ENCODE measurements around the gene KIAA1328. TPM values are rescaled to one million over a fixed set of nuclear protein-coding genes. Genes with fewer than 3 reads are reported as not detected.

Gene KIAA1328
- total and polyA plus RNA-seq, 4 donors = 2.8 to 48.1 (median 7.0) TPM

GRCh38 chr18:36798738-36799473 is 30.0 kb upstream of the KIAA1328 start:
- Histone ChIP-seq H3K36me3 (ENCODE audit: control insufficient read depth in 4 of 4, insufficient read depth in 4 of 4, low read length in 4 of 4) (peaks cover 24 to 42% (median 37%) of the 10 kb centered on the region in 4 donors), H3K27ac (ENCODE audit: low read depth in 1 of 2, low read length in 1 of 2) (no peak overlapping the region), H3K4me3 (no peak overlapping the region), H3K9ac (ENCODE audit: insufficient read depth in 1 of 2, low read length in 2 of 2) (no peak overlapping the region), H3K9me3 (ENCODE audit: control insufficient read depth in 4 of 4, insufficient read depth in 3 of 4, low read length in 3 of 4) (no peaks in the 10 kb centered on the region), H3K27me3 (ENCODE audit: control insufficient read depth in 3 of 3, insufficient read depth in 3 of 3, low read length in 2 of 3) (no peaks in the 10 kb centered on the region), H3K4me1 (ENCODE audit: control insufficient read depth in 5 of 5, insufficient read depth in 5 of 5, low read length in 5 of 5) (no peaks in the 10 kb centered on the region)
- DNase-seq (no peak), ATAC-seq (ENCODE audit: insufficient read depth, low FRiP score) (no peak)
- 91 to 99% methylated on average over 3 of the region's 3 CpGs for WGBS, 2 donors
- TF ChIP-seq CTCF (IDR thresholded peaks at IDR 0.05; ENCODE audit: control extremely low read depth, extremely low read depth) = no peak

- WGBS, 2 donors = 98 to 100% methylated on average over 2 of the region's 2 CpGs
- no peak overlapping the region for H3K27ac ChIP-seq (ENCODE audit: low read depth in 1 of 2, low read length in 1 of 2)
- no peak overlapping the region for H3K9ac ChIP-seq (ENCODE audit: insufficient read depth in 1 of 2, low read length in 2 of 2)
- H3K4me3 ChIP-seq = no peak overlapping the region
- no peaks in the 10 kb centered on the region for H3K27me3 ChIP-seq (ENCODE audit: control insufficient read depth in 3 of 3, insufficient read depth in 3 of 3, low read length in 2 of 3)
- no peaks in the 10 kb centered on the region for H3K4me1 ChIP-seq (ENCODE audit: control insufficient read depth in 5 of 5, insufficient read depth in 5 of 5, low read length in 5 of 5)
- DNase-seq (no peak), ATAC-seq (ENCODE audit: insufficient read depth, low FRiP score) (no peak)
- H3K36me3 ChIP-seq (ENCODE audit: control insufficient read depth in 4 of 4, insufficient read depth in 4 of 4, low read length in 4 of 4) = peaks cover 17 to 52% (median 25%) of the 10 kb centered on the region in 4 donors
- TF ChIP-seq CTCF (IDR thresholded peaks at IDR 0.05; ENCODE audit: control extremely low read depth, extremely low read depth) = no peak
- no peaks in the 10 kb centered on the region for H3K9me3 ChIP-seq (ENCODE audit: control insufficient read depth in 4 of 4, insufficient read depth in 3 of 4, low read length in 3 of 4)
Measured at GRCh38 chr18:36805105-36805504, 23.8 kb upstream of the KIAA1328 start.

GRCh38 chr18:36808681-36809080 is 20.2 kb upstream of the KIAA1328 start:
- no peak overlapping the region for H3K9ac ChIP-seq (ENCODE audit: insufficient read depth in 1 of 2, low read length in 2 of 2)
- WGBS, 2 donors = 93% methylated on average over 2 of the region's 2 CpGs
- peaks cover 0 to 22% (median 13%) of the 10 kb centered on the region in 5 donors for H3K4me1 ChIP-seq (ENCODE audit: control insufficient read depth in 5 of 5, insufficient read depth in 5 of 5, low read length in 5 of 5)
- no peaks in the 10 kb centered on the region for H3K9me3 ChIP-seq (ENCODE audit: control insufficient read depth in 4 of 4, insufficient read depth in 3 of 4, low read length in 3 of 4)
- H3K27me3 ChIP-seq (ENCODE audit: control insufficient read depth in 3 of 3, insufficient read depth in 3 of 3, low read length in 2 of 3) = no peaks in the 10 kb centered on the region
- TF ChIP-seq CTCF (IDR thresholded peaks at IDR 0.05; ENCODE audit: control extremely low read depth, extremely low read depth) = no peak
- ATAC-seq (ENCODE audit: insufficient read depth, low FRiP score) (no peak), DNase-seq (no peak)
- H3K4me3 ChIP-seq = no peak overlapping the region
- peaks cover 15 to 36% (median 23%) of the 10 kb centered on the region in 4 donors for H3K36me3 ChIP-seq (ENCODE audit: control insufficient read depth in 4 of 4, insufficient read depth in 4 of 4, low read length in 4 of 4)
- no peak overlapping the region for H3K27ac ChIP-seq (ENCODE audit: low read depth in 1 of 2, low read length in 1 of 2)
